Mesodermal cell (in vitro differentiated cells): ENCODE data around the gene C22orf39.

ENCODE experiments used
- H3K27ac ChIP-seq: 2 replicates; pipeline ENCODE4 v1.7.0; 2013; ENCODE audit warnings: mild to moderate bottlenecking, low read depth, low read length, moderate library complexity; ENCODE audit not compliant: severe bottlenecking
- H3K36me3 ChIP-seq: 2 replicates; pipeline ENCODE4 v1.7.1; 2013; ENCODE audit warnings: mild to moderate bottlenecking, low read length, moderate library complexity; ENCODE audit not compliant: control insufficient read depth, insufficient read depth
- H3K4me1 ChIP-seq: one replicate; pipeline ENCODE4 v1.7.1; 2013; ENCODE audit warnings: mild to moderate bottlenecking, low read length; ENCODE audit not compliant: insufficient read depth, control insufficient read depth, poor library complexity, severe bottlenecking
- H3K4me3 ChIP-seq: 2 replicates; pipeline ENCODE4 v1.7.0; 2013; ENCODE audit warnings: low read length, control low read depth, mild to moderate bottlenecking; ENCODE audit not compliant: insufficient read depth, poor library complexity, severe bottlenecking; ENCODE audit errors: extremely low read depth
- H3K9me3 ChIP-seq: 2 replicates; pipeline ENCODE4 v1.7.1; 2013; ENCODE audit warnings: mild to moderate bottlenecking, low read length, moderate library complexity; ENCODE audit not compliant: control insufficient read depth
- WGBS, 2 experiments: methylation state at CpG; one replicate each; pipeline ENCODE4 v1.1.5; 2013; ENCODE audit warnings: missing lambda C conversion rate in 2 of 2; ENCODE audit not compliant: insufficient coverage in 2 of 2; 5-methylcytosine and 5-hydroxymethylcytosine counted together

The C22orf39 gene

DNA sequence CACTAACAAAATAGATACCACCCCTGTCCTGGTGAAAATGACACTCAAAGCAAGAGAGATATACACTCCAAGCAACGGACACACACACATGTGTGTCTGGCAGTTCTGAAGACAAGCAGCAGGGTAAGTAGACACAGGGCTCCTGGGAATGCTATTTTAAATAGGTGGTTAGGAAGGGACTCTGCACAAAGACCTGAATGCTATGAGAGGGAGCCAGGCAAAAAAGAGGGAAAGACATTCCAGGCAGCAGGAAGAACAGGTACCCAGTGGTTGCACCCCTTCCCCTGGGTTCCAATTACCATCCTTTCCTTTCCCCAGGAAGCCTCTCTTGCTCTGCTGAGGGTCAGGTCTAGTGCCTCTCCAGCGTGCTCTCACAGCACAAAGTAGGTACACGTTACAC lies 28.5 kb upstream of the C22orf39 start:
- H3K36me3 ChIP-seq, result peaks cover 61% of the 10 kb centered on the region
- no peak overlapping the region for H3K27ac ChIP-seq
- peaks cover 12% of the 10 kb centered on the region for H3K4me1 ChIP-seq
- 93% methylated on average over 2 of the region's 3 CpGs; no CpG with 5 or more reads in 1 of the 2 experiments for WGBS, 2 experiments
- H3K9me3 ChIP-seq, result no peaks in the 10 kb centered on the region
- H3K4me3 ChIP-seq, result no peak overlapping the region

DNA sequence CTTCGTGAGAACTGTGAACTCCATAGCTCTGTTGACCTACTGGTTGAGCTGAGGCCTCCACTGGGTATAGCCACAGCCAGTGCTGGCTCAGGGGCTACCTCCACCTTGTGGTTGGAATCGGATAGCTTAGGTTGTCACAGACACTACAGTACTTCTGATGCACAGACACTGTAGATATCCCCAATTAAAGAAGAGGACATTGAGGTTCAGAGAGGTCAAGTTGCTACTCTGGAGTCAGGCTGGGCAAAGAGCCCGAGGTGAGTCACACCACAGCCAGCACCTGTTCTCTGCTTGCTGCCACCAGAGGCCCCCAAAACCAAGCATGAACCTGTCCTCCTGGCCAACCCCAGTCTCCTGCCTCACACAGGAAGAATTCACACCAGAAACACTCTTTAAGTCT lies 26.1 kb upstream of the C22orf39 start:
- Histone ChIP-seq H3K27ac (no peak overlapping the region), H3K9me3 (no peaks in the 10 kb centered on the region), H3K36me3 (peaks cover 81% of the 10 kb centered on the region), H3K4me1 (peaks cover 4% of the 10 kb centered on the region), H3K4me3 (no peak overlapping the region)
- 86 to 88% methylated on average over 1 to 2 of the region's 3 CpGs for WGBS, 2 experiments

DNA sequence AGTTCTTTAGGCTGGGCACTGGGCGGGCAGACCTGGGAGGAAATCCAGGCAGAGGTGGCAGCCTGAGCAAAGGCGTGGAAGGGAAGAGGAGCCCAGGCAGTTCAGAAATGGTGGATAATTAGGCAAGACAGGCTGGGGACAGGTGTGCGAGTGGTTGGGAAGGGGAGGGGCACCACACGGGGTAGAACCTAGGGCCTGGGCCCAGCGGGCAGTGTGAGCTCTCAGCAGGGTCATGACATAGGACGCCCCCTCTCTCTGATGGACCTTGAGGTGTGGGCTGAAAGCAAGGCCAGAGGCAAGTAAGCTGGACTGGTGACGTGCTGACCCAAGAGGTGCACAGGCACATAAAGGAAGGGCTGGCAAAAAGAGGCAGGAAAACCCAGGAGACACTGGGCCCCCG lies 24.7 kb upstream of the C22orf39 start:
- WGBS, 2 experiments, result 94 to 95% methylated on average over 7 to 8 of the region's 8 CpGs
- peaks cover 93% of the 10 kb centered on the region for H3K36me3 ChIP-seq
- peaks cover under 1% of the 10 kb centered on the region for H3K4me1 ChIP-seq
- H3K4me3 ChIP-seq, result no peak overlapping the region
- no peaks in the 10 kb centered on the region for H3K9me3 ChIP-seq
- H3K27ac ChIP-seq, result no peak overlapping the region

DNA sequence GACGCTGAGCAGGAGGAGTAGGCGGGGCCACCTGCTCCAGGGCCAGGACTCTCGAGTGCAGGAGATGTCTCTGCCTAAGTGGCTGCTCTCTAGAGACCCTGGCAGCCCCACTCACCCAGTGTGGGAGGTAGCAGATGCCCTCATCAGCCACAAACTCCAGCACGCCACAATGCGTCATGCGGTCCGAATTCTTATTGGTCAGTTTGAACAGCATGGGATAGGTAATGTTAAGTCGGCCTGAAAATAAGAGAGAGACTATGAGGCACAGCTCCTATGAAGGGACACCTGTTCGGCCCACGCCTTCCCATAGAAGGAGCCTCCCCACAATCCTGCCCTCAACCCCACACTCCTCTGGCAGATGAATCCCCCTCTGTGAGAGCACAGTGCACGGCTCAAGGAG lies 24.1 kb upstream of the C22orf39 start:
- WGBS, 2 experiments, result 92 to 97% methylated on average over 9 to 10 of the region's 11 CpGs
- H3K9me3 ChIP-seq, result no peaks in the 10 kb centered on the region
- no peaks in the 10 kb centered on the region for H3K4me1 ChIP-seq
- peaks cover 97% of the 10 kb centered on the region for H3K36me3 ChIP-seq
- no peak overlapping the region for H3K4me3 ChIP-seq
- H3K27ac ChIP-seq, result no peak overlapping the region

DNA sequence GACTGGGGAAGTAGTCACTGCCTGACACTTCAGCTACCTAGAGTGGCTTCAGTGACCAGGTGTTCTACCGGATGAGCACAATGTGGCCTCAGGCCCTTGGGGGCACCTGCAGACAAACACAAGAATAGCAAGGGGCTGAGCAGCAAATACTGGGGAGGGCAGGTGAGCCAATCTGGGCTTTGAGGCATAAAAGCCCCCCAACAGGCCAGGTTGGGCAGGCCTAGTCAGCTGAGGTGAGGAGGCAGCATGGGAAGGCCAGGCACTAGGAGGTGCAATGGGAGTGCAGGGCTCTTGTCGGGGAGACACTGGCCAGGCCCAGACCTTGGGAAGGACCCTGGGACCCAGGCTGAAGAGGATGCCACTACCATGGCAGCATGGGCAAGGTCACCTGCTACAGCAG lies 22.5 kb upstream of the C22orf39 start:
- Histone ChIP-seq H3K4me1 (no peaks in the 10 kb centered on the region), H3K9me3 (no peaks in the 10 kb centered on the region), H3K27ac (no peak overlapping the region), H3K36me3 (peaks cover 97% of the 10 kb centered on the region), H3K4me3 (no peak overlapping the region)
- WGBS, 2 experiments, result 75 to 95% methylated on average over 1 to 2 of the region's 2 CpGs

DNA sequence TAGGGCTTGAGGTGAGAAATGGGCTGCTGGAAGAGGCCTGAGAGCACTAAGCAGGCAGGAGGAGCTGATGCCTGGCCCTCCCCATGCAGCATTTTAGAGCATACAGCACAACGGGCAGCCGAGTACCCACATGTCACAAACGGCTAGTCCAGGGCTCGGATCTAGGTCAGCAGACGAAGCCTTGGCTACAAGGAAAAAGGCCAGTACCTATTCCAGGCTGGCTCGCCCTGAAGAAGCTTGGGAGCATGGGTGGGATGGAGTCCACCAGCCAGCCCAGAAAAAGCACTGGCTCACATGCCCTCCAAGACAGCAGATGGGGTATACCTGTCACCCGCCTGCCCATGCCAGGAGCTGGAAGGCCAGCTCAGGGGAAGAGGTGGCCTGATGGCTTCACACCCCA lies 21.9 kb upstream of the C22orf39 start:
- Histone ChIP-seq H3K4me1 (peaks cover 2% of the 10 kb centered on the region), H3K4me3 (no peak overlapping the region), H3K27ac (no peak overlapping the region), H3K9me3 (no peaks in the 10 kb centered on the region), H3K36me3 (peaks cover 97% of the 10 kb centered on the region)
- 92 to 95% methylated on average over 5 to 7 of the region's 7 CpGs for WGBS, 2 experiments

DNA sequence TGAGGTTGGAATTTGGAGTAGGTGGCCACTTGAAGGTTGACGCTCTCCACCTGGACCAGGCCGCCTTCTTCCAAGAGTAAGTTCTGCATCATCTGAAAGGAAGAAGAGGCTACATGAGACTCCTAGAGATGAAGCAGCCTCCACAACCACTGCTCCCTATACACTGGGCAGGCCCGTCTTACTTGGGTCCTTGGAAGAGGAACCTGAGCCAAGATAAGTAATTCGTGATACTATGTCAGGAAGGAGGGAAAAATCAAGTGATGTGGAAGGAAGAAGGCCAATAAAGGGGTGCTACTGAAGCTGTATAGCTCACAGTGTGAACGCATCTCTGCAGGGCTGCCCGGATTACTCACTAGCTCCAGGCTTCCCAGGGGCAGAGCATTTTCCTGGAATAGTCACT lies 20.4 kb upstream of the C22orf39 start:
- H3K9me3 ChIP-seq, result no peaks in the 10 kb centered on the region
- H3K36me3 ChIP-seq, result peaks cover 88% of the 10 kb centered on the region
- H3K27ac ChIP-seq, result no peak overlapping the region
- H3K4me1 ChIP-seq, result peaks cover 9% of the 10 kb centered on the region
- H3K4me3 ChIP-seq, result no peak overlapping the region
- 98 to 100% methylated on average over 3 of the region's 6 CpGs for WGBS, 2 experiments

DNA sequence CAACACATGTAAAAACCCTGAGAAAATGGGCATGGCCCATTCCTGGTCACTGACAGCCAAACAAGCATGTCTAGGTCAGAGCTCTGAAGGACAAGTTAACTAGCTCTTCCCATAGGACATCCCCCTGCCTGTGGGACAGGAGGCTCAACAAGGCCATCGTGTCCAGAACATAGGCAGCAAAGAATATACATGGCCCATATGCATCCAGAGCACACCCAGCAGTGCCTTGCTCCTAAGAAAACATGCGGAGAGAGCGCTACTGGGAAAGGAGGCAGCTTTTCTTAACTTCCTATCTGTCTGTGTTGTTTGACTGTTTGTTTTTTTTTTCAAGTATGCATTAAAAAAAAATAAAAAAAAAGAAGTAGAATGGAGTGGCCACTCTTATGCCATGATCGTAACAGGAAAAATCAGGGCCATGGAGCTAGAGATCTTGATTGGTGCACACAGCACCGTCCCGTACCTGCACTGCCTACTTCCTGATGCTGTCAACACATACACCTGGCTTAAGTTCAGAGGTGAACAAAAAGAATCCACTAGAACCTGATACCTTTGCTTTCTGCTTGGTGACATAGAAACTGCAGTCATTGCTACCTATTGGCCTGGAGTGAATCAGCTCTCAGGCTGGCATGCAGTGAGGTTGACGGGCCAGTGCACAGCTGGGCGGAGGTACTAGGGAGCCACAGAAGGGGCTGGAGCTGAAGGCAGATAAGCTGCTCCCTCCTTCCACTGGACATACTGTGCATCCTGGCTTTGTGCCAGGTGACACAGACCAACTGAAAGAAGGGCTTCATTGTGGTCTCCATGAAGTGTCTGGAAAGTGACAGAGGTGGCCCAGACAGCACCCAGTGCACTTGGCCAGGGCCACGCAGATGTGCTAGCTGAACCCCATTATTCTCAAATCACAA lies 19.6 kb upstream of the C22orf39 start:
- peaks cover 82% of the 10 kb centered on the region for H3K36me3 ChIP-seq
- peaks cover 9% of the 10 kb centered on the region for H3K4me1 ChIP-seq
- H3K27ac ChIP-seq, result no peak overlapping the region
- H3K4me3 ChIP-seq, result no peak overlapping the region
- H3K9me3 ChIP-seq, result no peaks in the 10 kb centered on the region
- 97 to 98% methylated on average over 6 to 7 of the region's 9 CpGs for WGBS, 2 experiments

DNA sequence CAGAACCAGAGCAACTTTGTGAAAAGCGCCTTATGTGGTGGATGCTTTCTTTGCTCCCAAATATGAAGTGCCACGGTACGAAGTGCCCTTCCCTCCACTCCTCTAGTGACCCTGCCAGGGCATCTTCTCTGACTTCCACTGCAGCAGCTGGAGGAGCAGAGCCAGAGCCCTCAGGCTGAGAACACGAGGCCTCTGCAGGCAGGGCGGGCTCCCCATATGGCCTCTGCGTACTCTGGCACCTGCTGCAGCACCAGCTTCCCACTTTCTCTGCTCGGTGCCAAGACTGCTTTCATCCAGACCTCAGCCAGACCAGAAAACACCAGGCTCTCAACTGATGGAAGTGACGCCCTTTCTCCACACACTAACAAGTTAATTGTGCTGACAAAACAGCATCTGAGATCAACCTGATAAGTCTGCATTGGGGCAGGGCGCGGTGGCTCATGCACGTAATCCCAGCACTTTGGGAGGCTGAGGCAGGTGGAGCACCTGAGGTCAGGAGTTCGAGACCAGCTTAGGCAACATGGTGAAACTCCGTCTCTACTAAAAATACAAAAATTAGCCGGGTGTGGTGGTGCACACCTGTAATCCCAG lies 18.7 kb upstream of the C22orf39 start:
- Histone ChIP-seq H3K27ac (no peak overlapping the region), H3K4me3 (no peak overlapping the region), H3K9me3 (no peaks in the 10 kb centered on the region), H3K4me1 (peaks cover 9% of the 10 kb centered on the region), H3K36me3 (peaks cover 81% of the 10 kb centered on the region)
- WGBS, 2 experiments, result 92 to 98% methylated on average over 10 to 11 of the region's 14 CpGs

DNA sequence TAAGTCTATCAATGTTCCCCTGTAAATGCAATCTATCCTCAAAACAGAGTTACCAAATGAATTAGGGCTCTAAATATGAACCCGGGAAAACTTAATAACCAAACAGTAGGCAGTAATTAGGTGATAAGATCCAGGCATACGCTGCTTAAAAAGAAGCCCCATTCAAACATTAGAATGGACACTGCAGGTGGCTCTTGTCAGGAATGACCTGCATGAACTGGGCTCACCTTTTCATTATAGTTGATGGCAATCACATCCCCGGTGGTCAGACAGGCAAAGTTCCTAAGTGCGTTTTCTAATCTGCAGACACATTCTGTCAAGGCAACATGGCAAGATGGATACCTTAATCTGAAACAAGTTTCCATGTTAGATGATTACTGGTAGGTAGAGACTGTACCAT lies 17.5 kb upstream of the C22orf39 start:
- no peak overlapping the region for H3K27ac ChIP-seq
- no peak overlapping the region for H3K4me3 ChIP-seq
- 94 to 98% methylated on average over 4 of the region's 4 CpGs for WGBS, 2 experiments
- H3K36me3 ChIP-seq, result peaks cover 83% of the 10 kb centered on the region
- no peaks in the 10 kb centered on the region for H3K9me3 ChIP-seq
- H3K4me1 ChIP-seq, result peaks cover 9% of the 10 kb centered on the region

DNA sequence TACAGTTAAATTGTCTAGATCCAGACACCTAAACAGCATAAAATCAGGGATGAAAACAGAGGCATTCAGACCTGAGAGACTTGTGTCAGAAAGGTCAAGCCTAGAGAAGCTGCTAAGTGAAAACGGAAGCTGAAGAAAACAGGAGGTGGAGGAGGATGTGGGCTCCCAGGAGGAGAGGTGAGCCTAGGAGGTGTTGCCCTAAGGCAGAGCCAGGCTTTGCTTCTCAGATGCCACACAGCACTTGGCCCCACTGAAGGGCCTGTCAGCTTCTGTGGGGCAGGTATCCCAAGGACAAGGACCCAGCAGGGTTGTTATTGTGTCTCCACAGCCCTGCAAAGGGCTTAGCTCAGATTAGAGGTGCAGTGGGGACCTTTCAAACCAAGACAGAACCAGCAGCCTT lies 17.0 kb upstream of the C22orf39 start:
- H3K4me3 ChIP-seq, result no peak overlapping the region
- H3K9me3 ChIP-seq, result no peaks in the 10 kb centered on the region
- H3K27ac ChIP-seq, result peak overlapping the region; percentile 6
- peaks cover 9% of the 10 kb centered on the region for H3K4me1 ChIP-seq
- 100% methylated on average over 1 of the region's 1 CpG for WGBS, 2 experiments
- H3K36me3 ChIP-seq, result peaks cover 82% of the 10 kb centered on the region
